GM12878 (cell line): Measurements from ENCODE around the gene TLL2. TPM values are rescaled to one million over a fixed set of nuclear protein-coding genes. Genes with fewer than 3 reads are reported as not detected.

ENCODE experiments used
- ATAC-seq: fragments of 200-7000 bp; cut with Tn5 transposase; 3 replicates; pipeline ENCODE4 v1.9.1; 2020; ENCODE audit warnings: mild to moderate bottlenecking, moderate library complexity
- BruUV-seq: library from RNA; stranded (reverse); fragments of 400-500 nt; replicated peaks from 2 replicates; lab custom pipeline; 2021; lab: Mats Ljungman, UMichigan
- CTCF ChIA-PET: fragments of 300-600 bp; sonication (Branson Sonifier 250); formaldehyde crosslinking; extraction: SDS; loops from one replicate; lab custom pipeline; 2021; ENCODE audit warnings: inconsistent platforms; lab: Yijun Ruan, JAX
- POLR2A ChIA-PET: fragments of 350-600 bp; formaldehyde crosslinking; extraction: SDS; loops from one replicate; lab custom pipeline; 2021; ENCODE audit warnings: inconsistent platforms; lab: Charles Lee
- RAD21 ChIA-PET: fragments of 300-600 bp; sonication (Branson Sonifier 250); formaldehyde crosslinking; loops from one replicate; lab custom pipeline; 2023; ENCODE audit warnings: antibody characterized with exemption; ENCODE audit not compliant: unreplicated experiment; lab: Charles Lee
- SMC1A ChIA-PET: fragments of 300-600 bp; sonication (Branson Sonifier 250); formaldehyde crosslinking; loops from one replicate; lab custom pipeline; 2023; ENCODE audit not compliant: unreplicated experiment, uncharacterized antibody; lab: Charles Lee
- DNase-seq: peaks from one replicate; pipeline ENCODE4 v3.0.0-alpha.2; 2011; ENCODE audit warnings: low read depth, low spot score
- FAIRE-seq: peaks from 3 replicates; lab custom pipeline; 2011; peaks lifted over from hg19 to GRCh38; lab: Jason Lieb, UNC
- H2AFZ ChIP-seq: 2 replicates; pipeline ENCODE4 v1.6.0; 2011; ENCODE audit warnings: low read depth, low read length, control low read depth; ENCODE audit not compliant: control insufficient read depth
- H3K27ac ChIP-seq: 2 replicates; pipeline ENCODE4 v1.5.1; 2011; ENCODE audit warnings: control low read depth; ENCODE audit not compliant: control insufficient read depth, insufficient read depth
- H3K27me3 ChIP-seq, 2 experiments: replicated peaks in 1 of 2; 2 replicates each; pipeline versions ENCODE4 v1.6.0 to v1.6.1; 2011; ENCODE audit warnings: low read length in 1 of 2; ENCODE audit not compliant: control insufficient read depth in 2 of 2, insufficient read depth in 2 of 2
- H3K36me3 ChIP-seq, 2 experiments: 2 replicates each; pipeline ENCODE4 v1.5.1; 2011; ENCODE audit warnings: low read length in 1 of 2; ENCODE audit not compliant: control insufficient read depth in 2 of 2, insufficient read depth in 2 of 2
- H3K4me1 ChIP-seq: 2 replicates; pipeline ENCODE4 v1.6.1; 2011; ENCODE audit warnings: mild to moderate bottlenecking, low read length, moderate library complexity, mixed read lengths; ENCODE audit not compliant: control insufficient read depth, insufficient read depth
- H3K4me2 ChIP-seq: 2 replicates; pipeline ENCODE4 v1.6.0; 2011; ENCODE audit warnings: control low read depth; ENCODE audit not compliant: control insufficient read depth, insufficient read depth
- H3K4me3 ChIP-seq: fragments of 200-600 bp; sonication (generic); 2 replicates; pipeline ENCODE4 v1.5.1; 2016
- H3K79me2 ChIP-seq: 2 replicates; pipeline ENCODE4 v1.6.0; 2011; ENCODE audit warnings: low read length; ENCODE audit not compliant: control insufficient read depth, insufficient read depth
- H3K9ac ChIP-seq: 2 replicates; pipeline ENCODE4 v1.8.0; 2011; ENCODE audit warnings: low read length, control low read depth, mixed read lengths; ENCODE audit not compliant: control insufficient read depth, insufficient read depth
- H3K9me3 ChIP-seq: replicated peaks from 3 replicates; pipeline ENCODE4 v1.5.1; 2011; ENCODE audit warnings: mild to moderate bottlenecking, low read length; ENCODE audit not compliant: control insufficient read depth, insufficient read depth
- H4K20me1 ChIP-seq: 2 replicates; pipeline ENCODE4 v1.6.0; 2011; ENCODE audit not compliant: control insufficient read depth, insufficient read depth
- CHD1 ChIP-seq: IDR thresholded peaks from 2 replicates; pipeline ENCODE4 v1.6.1; 2012; ENCODE audit warnings: low read depth, low read length, improper control_type of control experiment
- CREB1 ChIP-seq: IDR thresholded peaks from 2 replicates; pipeline ENCODE4 v1.6.1; 2012; ENCODE audit warnings: low read depth, mild to moderate bottlenecking, inconsistent platforms
- ESRRA ChIP-seq: IDR thresholded peaks from 2 replicates; pipeline ENCODE4 v1.6.1; 2012; ENCODE audit warnings: mild to moderate bottlenecking, low read length, improper control_type of control experiment
- IKZF2 ChIP-seq, 2 experiments: fragments of 450-650 bp; IDR thresholded peaks; 2 replicates each; pipeline ENCODE4 v1.6.1; 2017; ENCODE audit warnings: mild to moderate bottlenecking in 2 of 2, moderate library complexity in 2 of 2
- NR2C2 ChIP-seq: IDR thresholded peaks from 2 replicates; pipeline ENCODE4 v1.6.1; 2011; ENCODE audit warnings: borderline replicate concordance, low read depth; ENCODE audit not compliant: control insufficient read depth, insufficient read length
- NRF1 ChIP-seq: conservative IDR thresholded peaks from 2 replicates; pipeline ENCODE4 v1.6.1; 2011; ENCODE audit warnings: mild to moderate bottlenecking, low read depth, low read length, improper control_type of control experiment
- PML ChIP-seq: IDR thresholded peaks from 2 replicates; pipeline ENCODE4 v1.6.1; 2012; ENCODE audit warnings: low read length, inconsistent platforms
- SRF ChIP-seq, 2 experiments: IDR thresholded peaks; 2 replicates each; pipeline ENCODE4 v1.6.1; 2011; ENCODE audit warnings: low read depth in 2 of 2, low read length in 2 of 2, mild to moderate bottlenecking in 1 of 2, moderate library complexity in 1 of 2
- ZNF274 ChIP-seq: IDR thresholded peaks from one replicate; pipeline ENCODE4 v1.8.0; 2011; ENCODE audit not compliant: insufficient read length, insufficient read depth
- WGBS: methylation state at CpG from one replicate; pipeline ENCODE4 v1.1.6; 2016; ENCODE audit warnings: low lambda C conversion rate; ENCODE audit not compliant: insufficient replicate concordance, insufficient coverage; ENCODE audit errors: missing lambda C conversion rate; 5-methylcytosine and 5-hydroxymethylcytosine counted together
- in situ Hi-C: fragments of 300-500 bp; cut with MboI; formaldehyde crosslinking; loops from 9 replicates; pipeline ENCODE4 v1.14.3; 2018; ENCODE audit warnings: mixed read lengths
- intact Hi-C: fragments of 100-400 bp; cut with micrococcal nuclease; formaldehyde crosslinking; loops from one replicate; pipeline ENCODE4 v1.14.2; 2022; ENCODE audit not compliant: unreplicated experiment
- polyA plus RNA-seq, 11 experiments: library from polyadenylated mRNA; depleted of rRNA in 4 of 11; unstranded in 6 of 11; stranded (reverse) in 5 of 11; fragments of >200 nt; fragmentation: Nextera tagmentation in 4 of 11; fragmentation: Illumina TruSeq in 1 of 11; extraction: Ambion mirVana in 4 of 11; extraction: Trizol in 1 of 11; gene quantifications; 1 replicate in 1 of 11; 2 replicates in 10 of 11; pipeline versions ENCODE4 v1.2.1 to v1.2.3, GENCODE V29; 2011 to 2016; ENCODE audit warnings: inconsistent platforms in 2 of 11, missing spikeins in 2 of 11, low read depth in 1 of 11
- total RNA-seq, 4 experiments: library from RNA; depleted of rRNA in 3 of 4; stranded (reverse); fragments of >200 nt in 3 of 4; fragmentation: Illumina TruSeq in 1 of 4; extraction: Trizol in 1 of 4; gene quantifications; 2 replicates each; pipeline versions ENCODE4 v1.2.1 to v1.2.3, GENCODE V29; 2013 to 2021
- TF ChIP-seq, protein P1 (sequence below): IDR thresholded peaks from 2 replicates; pipeline ENCODE4 v1.6.1; 2012; ENCODE audit warnings: low read length, inconsistent platforms

The TLL2 gene
- total and polyA plus RNA-seq, 10 of the 15 experiments (the other 5 are each of a cell fraction or from before 2014, with no cell fraction given) = 0.02 to 2.1 (median 0.52) TPM

DNA sequence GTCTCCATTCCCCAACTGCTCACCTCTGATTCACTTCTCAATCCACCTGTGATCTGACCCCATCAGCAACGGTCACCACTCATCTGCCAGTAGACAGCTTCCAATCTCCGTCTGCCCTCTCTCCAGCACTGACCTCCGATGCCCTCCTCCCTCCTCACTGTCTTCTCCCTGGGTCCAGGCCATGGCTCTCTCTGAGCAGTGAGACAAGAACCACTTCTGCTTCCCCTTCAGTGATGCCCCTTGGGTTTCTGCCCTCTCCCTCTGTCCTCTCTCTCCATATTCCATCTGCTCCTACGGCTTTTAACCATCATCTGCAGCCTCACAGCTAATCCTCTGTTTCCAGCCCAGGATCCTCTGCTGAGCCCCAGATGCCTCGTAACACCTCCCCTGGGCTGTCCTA is 99.4 kb downstream of the TLL2 start:
- BruUV-seq = no TSS peak
- H3K4me1 ChIP-seq = no peaks in the 10 kb centered on the region; the same call in 1 of the 2 replicates
- H3K36me3 ChIP-seq = no peaks in the 10 kb centered on the region
- DNase-seq (no peak), ATAC-seq (no peak), FAIRE-seq (no peak)
- 22% methylated on average over 5 of the region's 5 CpGs for WGBS
- no peaks in the 10 kb centered on the region for H3K79me2 ChIP-seq
- in situ Hi-C loops = no loop called here
- intact Hi-C loops = no loop called here
- ChIA-PET SMC1A (interaction anchor here (0.6 kb wide), 1 partner anchor 208 kb away, joined by 3 read pairs; no protein-coding TSS in a partner anchor), POLR2A (no interaction called here), CTCF (interaction anchor here (0.8 kb wide), 2 partner anchors 44 to 50 kb away, joined by 3 read pairs; no protein-coding TSS in a partner anchor), RAD21 (no interaction called here)
- H3K27me3 ChIP-seq = no peaks in the 10 kb centered on the region; a peak in 1 of 4 replicates
- no peak overlapping the region for H3K4me3 ChIP-seq
- no peak overlapping the region for H3K27ac ChIP-seq
- no peak overlapping the region for H3K4me2 ChIP-seq
- no peaks in the 10 kb centered on the region; the same call in 2 of the 3 replicates for H3K9me3 ChIP-seq
- no peak overlapping the region for H3K9ac ChIP-seq
- no peak overlapping the region for H2AFZ ChIP-seq
- TF ChIP-seq ZNF274 = no peak
- TF ChIP-seq SRF (IDR thresholded peaks at IDR 0.05; ENCODE audit: low read depth in 2 of 2, low read length in 2 of 2) = no peak
- no peak for TF ChIP-seq IKZF2 (IDR thresholded peaks at IDR 0.05)
- no peak for TF ChIP-seq NR2C2
- TF ChIP-seq PML = no peak
- no peak for TF ChIP-seq CREB1
- TF ChIP-seq, protein P1, sequence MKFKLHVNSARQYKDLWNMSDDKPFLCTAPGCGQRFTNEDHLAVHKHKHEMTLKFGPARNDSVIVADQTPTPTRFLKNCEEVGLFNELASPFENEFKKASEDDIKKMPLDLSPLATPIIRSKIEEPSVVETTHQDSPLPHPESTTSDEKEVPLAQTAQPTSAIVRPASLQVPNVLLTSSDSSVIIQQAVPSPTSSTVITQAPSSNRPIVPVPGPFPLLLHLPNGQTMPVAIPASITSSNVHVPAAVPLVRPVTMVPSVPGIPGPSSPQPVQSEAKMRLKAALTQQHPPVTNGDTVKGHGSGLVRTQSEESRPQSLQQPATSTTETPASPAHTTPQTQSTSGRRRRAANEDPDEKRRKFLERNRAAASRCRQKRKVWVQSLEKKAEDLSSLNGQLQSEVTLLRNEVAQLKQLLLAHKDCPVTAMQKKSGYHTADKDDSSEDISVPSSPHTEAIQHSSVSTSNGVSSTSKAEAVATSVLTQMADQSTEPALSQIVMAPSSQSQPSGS = no peak
- TF ChIP-seq ESRRA = no peak
- TF ChIP-seq CHD1 = no peak
- no peak for TF ChIP-seq NRF1
- no peaks in the 10 kb centered on the region for H4K20me1 ChIP-seq
